BE2C (cell line): ENCODE measurements around the gene MYCL.

Experiments used
- DNase-seq: peaks from one replicate; pipeline ENCODE4 v3.0.0-alpha.2; 2020
- H3K27me3 ChIP-seq: fragments of 250-450 bp; sonication (Bioruptor Pico); 2 replicates; pipeline ENCODE4 v1.5.1; 2020; ENCODE audit warnings: mild to moderate bottlenecking
- H3K36me3 ChIP-seq: fragments of 250-450 bp; sonication (Bioruptor Pico); 2 replicates; pipeline ENCODE4 v1.5.1; 2020; ENCODE audit warnings: mild to moderate bottlenecking
- H3K4me1 ChIP-seq: fragments of 250-450 bp; sonication (Bioruptor Pico); 2 replicates; pipeline ENCODE4 v1.5.1; 2020
- H3K4me3 ChIP-seq: 2 replicates; pipeline ENCODE4 v1.5.1; 2011; ENCODE audit warnings: low read depth, low read length
- H3K9me3 ChIP-seq: fragments of 250-450 bp; sonication (Bioruptor Pico); 2 replicates; pipeline ENCODE4 v1.5.1; 2020
- TF ChIP-seq, protein P1 (sequence below): IDR thresholded peaks from 2 replicates; pipeline ENCODE4 v1.5.1; 2012; ENCODE audit warnings: mild to moderate bottlenecking, low read depth, low read length

The MYCL gene

DNA sequence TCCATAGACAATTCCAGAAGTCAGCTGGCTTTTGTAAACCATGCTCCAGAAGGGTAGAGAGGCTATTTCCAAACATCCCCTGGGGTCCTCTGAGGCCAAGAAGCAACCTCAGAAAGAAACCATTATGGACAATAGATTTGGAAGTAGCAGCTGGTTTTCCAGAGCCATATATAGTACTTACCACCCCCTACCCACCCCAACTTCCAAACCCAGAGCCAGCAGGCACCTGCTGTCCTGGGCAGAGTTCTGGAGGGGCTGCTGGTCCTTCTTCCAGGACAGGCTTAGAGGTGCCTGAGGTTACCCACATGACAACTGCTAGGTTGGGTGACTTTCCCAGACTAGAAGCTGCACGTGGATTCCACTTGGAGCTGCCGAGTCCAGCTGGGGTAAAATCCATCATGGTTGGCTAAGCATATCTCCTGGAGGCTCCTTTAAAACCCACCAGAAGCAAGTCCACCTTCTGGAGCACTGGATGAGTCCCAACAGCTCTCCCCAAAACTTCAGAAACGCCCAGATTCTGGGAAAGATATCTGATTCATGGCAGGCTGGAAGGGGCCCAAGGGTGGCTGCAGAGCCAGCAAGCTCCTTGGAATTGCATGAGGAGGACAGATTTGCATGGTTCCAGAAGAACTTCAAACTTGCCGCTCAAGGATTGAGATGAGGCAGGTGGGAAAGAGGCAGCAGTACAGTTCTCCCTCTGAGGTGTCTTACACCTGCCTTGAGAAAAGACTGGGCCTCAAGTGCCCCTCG is 5.8 kb downstream of the MYCL start:
- Histone ChIP-seq H3K36me3 (no peaks in the 10 kb centered on the region), H3K4me1 (0 out of 2 replicates have a peak, but pooled peaks cover 4% of the 10 kb centered on the region), H3K9me3 (no peaks in the 10 kb centered on the region), H3K4me3 (no peak overlapping the region), H3K27me3 (peaks cover 3% of the 10 kb centered on the region)
- TF ChIP-seq, protein P1, sequence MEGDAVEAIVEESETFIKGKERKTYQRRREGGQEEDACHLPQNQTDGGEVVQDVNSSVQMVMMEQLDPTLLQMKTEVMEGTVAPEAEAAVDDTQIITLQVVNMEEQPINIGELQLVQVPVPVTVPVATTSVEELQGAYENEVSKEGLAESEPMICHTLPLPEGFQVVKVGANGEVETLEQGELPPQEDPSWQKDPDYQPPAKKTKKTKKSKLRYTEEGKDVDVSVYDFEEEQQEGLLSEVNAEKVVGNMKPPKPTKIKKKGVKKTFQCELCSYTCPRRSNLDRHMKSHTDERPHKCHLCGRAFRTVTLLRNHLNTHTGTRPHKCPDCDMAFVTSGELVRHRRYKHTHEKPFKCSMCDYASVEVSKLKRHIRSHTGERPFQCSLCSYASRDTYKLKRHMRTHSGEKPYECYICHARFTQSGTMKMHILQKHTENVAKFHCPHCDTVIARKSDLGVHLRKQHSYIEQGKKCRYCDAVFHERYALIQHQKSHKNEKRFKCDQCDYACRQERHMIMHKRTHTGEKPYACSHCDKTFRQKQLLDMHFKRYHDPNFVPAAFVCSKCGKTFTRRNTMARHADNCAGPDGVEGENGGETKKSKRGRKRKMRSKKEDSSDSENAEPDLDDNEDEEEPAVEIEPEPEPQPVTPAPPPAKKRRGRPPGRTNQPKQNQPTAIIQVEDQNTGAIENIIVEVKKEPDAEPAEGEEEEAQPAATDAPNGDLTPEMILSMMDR: no peak
- no peak for DNase-seq

DNA sequence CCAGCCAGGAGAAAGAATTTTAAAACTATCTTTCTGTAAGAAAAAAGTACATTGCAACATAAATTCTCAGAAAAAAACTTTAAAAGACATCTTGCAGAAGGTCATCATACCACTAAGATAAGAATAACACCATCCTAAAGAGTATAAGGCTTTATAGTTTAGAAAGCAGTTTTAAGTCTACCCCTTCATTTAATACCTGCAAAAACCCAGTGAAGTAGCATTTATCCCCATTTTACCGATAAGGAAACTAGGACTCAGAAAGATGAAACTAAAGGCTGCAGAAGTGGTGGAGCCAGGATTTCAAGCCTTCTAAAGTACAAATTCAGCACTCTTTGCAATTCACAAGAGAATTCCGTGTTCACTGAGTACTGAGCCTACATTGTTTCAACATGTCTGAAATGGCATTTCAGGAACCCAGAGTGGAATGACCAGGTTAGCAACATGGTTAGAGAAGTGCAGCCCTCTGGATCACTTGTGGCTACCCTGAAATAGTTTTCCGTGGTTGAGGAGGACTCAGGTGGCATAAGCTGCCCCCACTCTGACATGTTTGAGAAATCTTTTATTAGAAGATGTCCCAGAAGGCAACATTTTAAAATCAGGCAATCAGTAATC is 6.7 kb downstream of the MYCL start:
- Histone ChIP-seq H3K27me3 (no peaks in the 10 kb centered on the region), H3K9me3 (no peaks in the 10 kb centered on the region), H3K4me1 (0 out of 2 replicates have a peak, but pooled peaks cover 4% of the 10 kb centered on the region), H3K4me3 (no peak overlapping the region), H3K36me3 (no peaks in the 10 kb centered on the region)
- DNase-seq: no peak
- TF ChIP-seq, protein P1: no peak

GRCh38 chr1:39892601-39893595 is 8.8 kb downstream of the MYCL start:
- no peak for DNase-seq
- Histone ChIP-seq H3K36me3 (no peaks in the 10 kb centered on the region), H3K4me3 (no peak overlapping the region), H3K4me1 (no peaks in the 10 kb centered on the region), H3K9me3 (no peaks in the 10 kb centered on the region), H3K27me3 (no peaks in the 10 kb centered on the region)
- TF ChIP-seq, protein P1: no peak

- TF ChIP-seq, protein P1: no peak
- Histone ChIP-seq H3K36me3 (no peaks in the 10 kb centered on the region), H3K4me3 (no peak overlapping the region), H3K9me3 (no peaks in the 10 kb centered on the region), H3K4me1 (no peaks in the 10 kb centered on the region), H3K27me3 (no peaks in the 10 kb centered on the region)
- DNase-seq: no peak
Observed at GRCh38 chr1:39890880-39891279, 10.8 kb downstream of the MYCL start.

DNA sequence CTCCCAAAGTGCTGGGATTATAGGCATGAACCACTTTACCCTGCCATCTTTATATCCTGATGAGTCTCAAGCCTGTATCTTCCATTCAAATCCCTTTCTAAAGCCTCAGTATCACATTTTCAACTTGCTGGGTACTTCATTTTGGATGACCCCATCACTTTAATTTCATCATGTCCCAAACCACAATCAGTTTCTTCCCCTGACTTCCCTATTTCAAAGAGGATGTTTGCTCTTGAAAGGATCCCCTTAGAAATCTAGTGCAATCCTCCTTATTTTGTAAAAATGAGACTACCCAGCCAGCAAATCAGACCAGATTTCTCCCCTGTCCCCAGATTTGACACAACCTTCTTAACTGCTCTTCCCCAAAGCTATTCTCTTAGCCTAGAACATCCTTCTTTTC is 11.4 kb downstream of the MYCL start:
- DNase-seq: no peak
- no peaks in the 10 kb centered on the region for H3K36me3 ChIP-seq
- TF ChIP-seq, protein P1: no peak
- H3K9me3 ChIP-seq: no peaks in the 10 kb centered on the region
- H3K27me3 ChIP-seq: no peaks in the 10 kb centered on the region
- H3K4me1 ChIP-seq: no peaks in the 10 kb centered on the region
- no peak overlapping the region for H3K4me3 ChIP-seq
